Kidney glomerular epithelial cell (primary cell): ENCODE measurements around the gene CRISPLD2.
A peak's percentile ranks its signal among the peaks of the same experiment; 100 is the strongest.
"Not testable (repeated sequence)": the region's sequence is repeated elsewhere in the genome, so short reads cannot be mapped to it uniquely, and the experiment has no call there.

Experiments used
- DNase-seq: peaks from one replicate; lab custom pipeline; 2025; lab: John Stamatoyannopoulos, UW

The CRISPLD2 gene

DNA sequence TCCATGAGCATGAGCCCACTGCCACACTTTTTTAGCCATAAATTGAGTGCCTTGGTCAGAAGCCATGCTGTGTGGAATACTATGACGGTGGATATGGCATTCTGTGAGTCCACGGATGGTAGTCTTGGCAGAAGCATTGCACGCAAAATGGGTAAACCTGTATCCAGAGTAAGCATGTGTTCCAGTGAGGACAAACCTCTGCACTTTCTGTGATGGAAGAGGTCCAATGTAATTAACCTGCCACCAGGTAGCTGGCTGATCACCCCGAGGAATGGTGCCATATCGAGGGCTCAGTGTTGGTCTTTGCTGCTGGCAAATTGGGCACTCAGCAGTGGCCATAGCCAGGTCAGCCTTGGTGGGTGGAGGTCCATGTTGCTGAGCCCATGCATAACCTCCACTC, 37.0 kb downstream of the CRISPLD2 start:
- not testable (repeated sequence) for DNase-seq

GRCh38 chr16:84859681-84860080, 39.9 kb downstream of the CRISPLD2 start:
- DNase-seq = no peak

GRCh38 chr16:84860383-84860782, 40.6 kb downstream of the CRISPLD2 start:
- no peak for DNase-seq

GRCh38 chr16:84861671-84862070, 41.9 kb downstream of the CRISPLD2 start:
- no peak for DNase-seq

GRCh38 chr16:84862804-84863480, 43.2 kb downstream of the CRISPLD2 start:
- no peak for DNase-seq

- DNase-seq = no peak
Observed at GRCh38 chr16:84863481-84863814, 43.7 kb downstream of the CRISPLD2 start.

DNA sequence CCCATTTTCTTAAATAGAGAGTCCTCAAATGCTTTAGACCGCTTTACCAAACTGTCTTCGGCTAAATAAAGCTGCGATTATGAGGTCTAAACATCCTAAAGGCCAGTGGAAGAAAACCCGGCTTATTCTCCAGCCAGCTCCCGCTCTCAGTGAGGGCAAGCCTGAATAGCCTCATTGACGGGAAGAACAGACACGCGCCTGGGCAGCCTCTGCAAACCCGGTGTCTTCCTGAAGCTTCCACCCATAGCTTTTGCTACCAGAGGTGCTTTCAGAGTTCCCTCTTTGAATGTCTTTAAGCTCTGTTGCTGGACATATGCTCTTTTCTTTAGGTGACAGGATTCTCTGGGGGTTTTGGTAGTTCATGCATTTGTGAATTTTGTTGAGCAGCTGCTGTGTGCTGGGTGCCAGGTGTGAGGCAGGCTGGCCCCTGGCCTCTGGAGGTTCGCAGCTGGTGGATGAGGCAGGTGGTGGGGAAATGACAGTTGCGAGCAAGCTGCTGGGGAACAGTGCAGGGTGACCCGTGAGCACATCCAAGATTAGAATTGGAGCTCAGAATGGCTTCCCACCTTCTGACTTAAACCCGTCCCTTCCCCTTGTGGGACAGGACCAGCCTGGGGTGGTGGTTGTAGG, 44.7 kb downstream of the CRISPLD2 start:
- no peak for DNase-seq

DNA sequence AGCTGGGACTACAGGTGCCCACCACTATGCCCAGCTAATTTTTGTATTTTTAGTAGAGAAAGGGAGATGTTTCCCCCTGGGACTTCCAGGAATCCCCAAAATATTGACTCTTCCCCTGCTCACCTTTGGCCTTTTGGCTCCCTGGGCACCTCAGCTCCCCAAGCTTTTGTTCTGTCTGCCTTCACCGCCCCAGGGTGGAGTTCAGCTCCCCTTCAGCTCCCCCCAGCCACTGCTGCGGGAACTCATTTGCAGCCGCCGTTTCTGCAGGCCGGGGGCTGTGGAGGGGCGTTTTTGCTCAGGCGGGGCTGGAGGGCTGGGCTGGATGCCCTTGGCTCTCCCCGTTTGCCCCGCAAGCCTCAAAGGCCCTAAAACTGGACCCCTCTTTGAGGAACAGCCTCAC, 47.9 kb downstream of the CRISPLD2 start:
- DNase-seq = no peak

DNA sequence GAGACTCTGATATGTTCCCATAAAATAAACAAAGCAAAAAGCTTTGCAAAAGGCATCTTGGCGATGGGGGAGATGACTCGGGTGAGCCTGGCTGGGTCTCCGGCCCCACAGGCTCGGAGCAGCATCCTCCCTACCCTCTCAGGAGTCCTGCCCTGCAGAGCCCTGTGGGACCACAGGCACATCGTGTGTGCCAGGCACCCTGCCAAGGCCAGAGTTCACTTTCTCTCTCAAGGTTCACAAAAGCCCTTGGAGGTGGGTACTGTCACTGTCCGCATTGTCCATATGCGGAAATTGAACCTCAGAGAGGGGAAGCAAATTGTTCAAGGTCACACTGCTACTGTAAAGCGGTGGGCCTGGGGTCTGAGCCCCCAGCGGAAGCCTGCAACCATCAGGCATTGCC, 48.5 kb downstream of the CRISPLD2 start:
- DNase-seq = no peak

DNA sequence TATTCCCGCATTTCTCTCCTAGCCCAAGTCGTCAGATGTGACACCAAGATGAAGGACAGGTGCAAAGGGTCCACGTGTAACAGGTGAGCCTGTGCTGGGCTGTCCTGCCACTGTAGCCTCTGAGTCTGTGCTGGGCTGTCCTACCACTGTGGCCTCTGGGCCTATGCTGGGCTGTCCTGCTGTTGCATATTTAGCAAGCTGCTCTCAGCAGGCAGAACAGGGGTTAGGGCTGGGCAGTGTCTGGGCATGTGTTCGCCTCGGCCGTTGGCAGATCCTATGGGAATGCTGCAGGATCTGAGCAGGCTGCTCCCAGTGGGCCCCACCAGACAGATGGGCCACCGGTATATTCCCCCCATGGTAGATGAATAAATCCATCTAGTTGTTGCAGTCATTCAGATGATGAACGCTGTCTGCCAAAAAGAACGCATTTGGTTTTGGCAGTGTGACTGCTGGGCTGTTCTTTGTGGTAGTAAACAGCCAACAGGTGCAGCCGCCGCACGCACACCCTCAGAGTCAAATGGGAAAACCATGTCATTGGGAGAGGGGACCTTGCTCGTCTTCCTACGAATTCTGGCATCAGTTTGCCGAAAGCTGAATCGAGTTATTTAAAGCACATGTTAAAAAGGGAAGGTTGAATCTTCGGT, 49.2 kb downstream of the CRISPLD2 start:
- DNase-seq = no peak

DNA sequence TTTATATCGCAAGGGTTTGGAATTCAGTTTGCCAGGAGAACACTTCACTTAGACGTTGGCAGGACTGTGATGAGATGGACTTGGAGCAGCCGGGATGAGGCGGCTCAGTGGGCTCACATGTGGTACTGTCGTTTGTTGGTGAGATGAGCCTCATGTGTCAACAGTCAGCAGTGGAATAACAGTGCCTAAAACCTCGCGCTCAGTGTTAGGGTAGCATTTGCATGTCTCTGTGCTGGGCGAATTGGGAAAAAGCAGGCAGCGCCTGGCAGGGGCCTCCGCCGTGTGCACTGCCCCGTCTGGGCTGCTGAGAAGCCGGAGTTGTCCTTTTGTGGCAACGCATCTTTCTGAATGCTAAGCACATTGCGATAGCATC, 49.7 kb downstream of the CRISPLD2 start:
- no peak for DNase-seq

GRCh38 chr16:84872971-84873370, 53.2 kb downstream of the CRISPLD2 start:
- DNase-seq = not testable (repeated sequence)

DNA sequence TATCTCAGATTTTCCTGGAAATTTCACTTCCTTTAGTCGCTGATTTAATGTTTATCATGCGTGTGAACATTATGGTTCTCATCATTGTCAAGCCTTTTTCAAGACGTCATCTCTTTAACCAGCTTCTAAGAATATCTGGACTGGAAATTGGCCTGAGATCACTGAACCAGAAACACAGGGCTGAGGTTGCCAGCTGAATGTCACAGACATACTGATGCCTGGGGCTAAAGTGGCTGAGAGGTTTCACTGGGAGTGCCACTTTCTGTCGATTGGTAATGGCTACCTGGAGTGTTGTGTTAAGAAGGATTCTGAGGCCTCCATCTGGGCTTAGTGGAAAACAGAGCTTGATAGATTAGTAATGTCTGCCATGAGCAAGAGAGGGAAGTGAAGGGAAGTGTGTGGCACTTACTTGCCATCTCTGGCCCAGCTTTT, 54.2 kb downstream of the CRISPLD2 start:
- DNase-seq = no peak

DNA sequence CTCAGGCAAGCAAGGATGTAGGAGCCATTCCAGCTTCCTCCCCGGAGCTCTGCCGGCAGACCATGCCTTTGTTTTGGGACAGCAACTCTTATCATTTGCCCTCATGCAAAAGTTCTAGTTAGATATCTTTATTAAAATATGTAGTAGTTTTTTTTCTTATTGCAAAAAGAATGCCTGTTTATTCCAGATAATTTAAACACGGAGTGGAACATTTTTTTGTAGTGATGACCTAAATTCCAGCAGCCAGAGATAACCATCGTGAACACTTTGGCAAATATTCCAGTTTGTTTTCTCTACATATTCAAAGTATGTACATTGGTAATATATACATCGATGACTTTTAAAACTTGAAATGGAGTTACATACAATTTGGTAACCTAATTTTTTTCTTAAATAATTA, 54.8 kb downstream of the CRISPLD2 start:
- DNase-seq = no peak

DNA sequence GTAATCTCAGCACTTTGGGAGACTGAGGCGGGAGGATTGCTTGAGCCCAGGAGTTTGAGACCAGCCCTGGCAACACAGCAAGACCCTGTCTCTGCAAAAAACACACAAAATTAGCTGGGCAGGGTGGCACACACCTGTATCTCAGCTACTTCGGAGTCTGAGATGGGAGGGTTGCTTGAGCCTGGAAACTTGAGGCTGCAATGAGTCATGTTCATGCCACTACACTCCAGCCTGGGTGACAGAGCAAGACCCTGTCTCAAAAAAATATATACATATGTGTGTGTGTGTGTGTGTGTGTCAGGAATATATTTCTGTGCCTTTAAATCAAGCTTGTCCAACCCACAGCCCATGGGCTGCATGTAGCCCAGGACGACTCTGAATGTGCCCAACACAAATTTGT, 55.2 kb downstream of the CRISPLD2 start:
- DNase-seq = no peak

- no peak for DNase-seq
Observed at GRCh38 chr16:84875846-84876245, 56.1 kb downstream of the CRISPLD2 start.

DNA sequence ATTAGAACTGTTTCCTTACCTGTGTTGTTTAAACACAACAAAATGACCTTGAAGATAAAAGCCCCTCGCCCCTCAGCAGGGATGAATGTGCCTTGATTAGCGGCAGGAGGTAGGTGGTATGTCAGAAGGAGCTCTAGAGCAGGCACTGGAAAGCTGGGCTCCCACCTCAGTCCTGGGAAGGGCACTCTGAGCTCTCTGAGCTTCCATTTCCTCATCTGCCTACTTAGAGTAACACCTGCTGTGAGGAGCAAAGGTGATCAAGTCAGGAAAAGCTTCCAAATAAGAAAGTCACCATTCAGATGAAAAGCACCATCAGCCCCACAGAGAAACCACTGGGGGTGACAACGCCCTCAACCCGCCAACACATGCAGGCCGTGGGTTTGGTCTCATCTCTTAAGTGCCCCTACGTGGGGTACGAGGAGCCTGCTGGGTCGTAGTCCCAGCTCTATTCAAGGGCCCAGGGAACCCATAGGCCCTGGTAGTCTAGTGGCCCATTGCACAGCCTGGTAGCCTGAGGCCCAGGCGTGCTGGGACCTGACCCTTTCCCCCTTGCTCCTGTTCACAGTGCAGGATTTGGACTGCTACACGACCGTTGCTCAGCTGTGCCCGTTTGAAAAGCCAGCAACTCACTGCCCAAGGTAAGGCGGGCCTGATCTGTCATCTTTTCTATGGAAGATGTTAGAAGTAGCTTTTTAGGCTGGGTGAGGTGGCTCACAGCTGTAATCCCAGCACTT, 57.3 kb downstream of the CRISPLD2 start:
- no peak for DNase-seq

- DNase-seq = no peak
Observed at GRCh38 chr16:84878770-84879169, 59.0 kb downstream of the CRISPLD2 start.

DNA sequence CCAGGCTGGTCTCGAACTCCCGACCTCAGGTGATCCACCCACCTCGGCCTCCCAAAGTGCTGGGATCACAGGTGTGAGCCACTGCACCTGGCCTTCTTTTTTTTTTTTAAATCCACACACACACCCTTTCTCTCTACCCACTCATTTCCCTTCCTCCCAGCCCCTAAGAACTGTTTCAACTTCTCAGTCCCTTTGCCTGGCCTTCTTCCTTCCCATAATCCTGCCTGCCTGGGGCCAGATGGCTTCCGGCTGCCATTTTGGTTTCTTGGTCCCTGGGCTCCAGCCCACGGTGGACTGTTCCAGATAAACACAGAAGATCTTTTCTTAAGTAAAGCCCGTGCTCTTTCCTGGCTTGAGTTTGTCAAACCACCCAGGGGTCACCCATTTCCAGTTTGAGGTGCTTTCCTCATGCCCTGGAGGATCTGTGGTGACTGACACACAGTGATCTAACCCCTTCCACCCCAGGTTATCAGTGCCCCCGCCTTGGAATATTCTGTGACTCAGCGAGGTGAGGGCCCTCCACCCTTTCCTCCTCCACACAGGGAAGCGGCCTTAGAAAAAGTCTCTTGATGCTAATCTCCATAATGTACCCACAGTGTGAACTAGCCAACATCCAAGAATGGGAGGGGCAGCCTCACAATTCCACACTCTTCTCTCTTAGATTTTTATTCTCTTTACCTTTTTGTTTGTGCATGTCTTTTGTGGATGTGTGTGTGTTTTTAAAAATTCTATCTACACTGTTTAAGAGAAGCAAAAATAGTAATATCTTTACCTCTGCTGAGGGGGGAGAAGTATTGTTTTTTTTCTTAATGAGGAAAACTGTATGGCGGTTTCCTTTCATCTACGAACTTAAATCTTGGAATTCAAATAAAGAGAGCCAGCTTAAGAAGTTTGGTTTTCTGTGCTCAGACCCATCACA, 60.0 kb downstream of the CRISPLD2 start:
- no peak for DNase-seq

GRCh38 chr16:84881702-84882521, 62.1 kb downstream of the CRISPLD2 start:
- DNase-seq = peak; percentile 13

- DNase-seq = no peak
Observed at GRCh38 chr16:84883301-84883700, 63.5 kb downstream of the CRISPLD2 start.
